Stimulated activated CD8-positive, alpha-beta memory T cell treated with anti-CD3 and anti-CD28 coated beads, Interleukin-7, amount 100 ng/mL, for 4 hours (primary cell): ENCODE data around the gene RASA2.

Source experiments
- DNase-seq, 2 donors: peaks; one replicate each; pipeline ENCODE4 v3.0.0-alpha.2; 2020; ENCODE audit warnings: low read depth in 2 of 2

RASA2 gene

DNA sequence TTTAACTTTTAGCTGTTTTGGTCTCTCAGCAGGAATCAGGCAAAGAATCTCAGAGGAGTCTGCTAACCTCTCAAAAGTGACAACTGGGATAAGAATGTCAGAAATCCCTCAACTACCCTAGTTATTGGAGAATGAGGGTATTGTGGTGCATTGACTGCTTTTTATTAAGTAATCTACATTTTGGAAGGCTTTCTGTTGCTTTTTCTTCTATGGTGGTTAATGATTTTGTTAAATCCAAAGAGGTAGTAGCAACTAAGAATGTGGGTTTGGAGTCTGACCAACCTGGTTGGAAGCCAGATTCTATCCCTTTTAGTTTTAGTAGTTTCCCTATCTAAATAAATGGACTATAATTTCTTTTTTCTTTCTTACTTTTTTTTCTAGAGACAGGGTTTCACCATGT lies 156.6 kb downstream of the RASA2 start:
- DNase-seq: no peak

DNA sequence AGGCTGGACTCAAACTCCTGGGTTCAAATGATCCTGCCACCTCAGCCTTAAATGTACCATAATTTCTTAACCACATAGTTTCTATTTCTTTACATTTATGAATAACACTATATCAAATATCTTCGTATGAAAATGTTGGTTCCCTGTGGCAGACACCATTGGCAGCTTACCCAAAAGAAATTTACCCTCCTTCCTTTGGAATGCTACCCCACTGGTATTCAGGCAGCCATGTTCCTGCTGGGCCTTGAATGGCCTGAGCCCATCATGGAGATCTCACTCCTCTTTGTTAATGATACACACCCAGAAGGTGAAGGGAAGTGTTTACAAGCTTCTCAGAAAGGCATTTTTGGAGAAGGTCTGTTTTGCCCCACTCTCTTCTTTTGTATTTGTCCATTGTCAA lies 157.0 kb downstream of the RASA2 start:
- DNase-seq: no peak

DNA sequence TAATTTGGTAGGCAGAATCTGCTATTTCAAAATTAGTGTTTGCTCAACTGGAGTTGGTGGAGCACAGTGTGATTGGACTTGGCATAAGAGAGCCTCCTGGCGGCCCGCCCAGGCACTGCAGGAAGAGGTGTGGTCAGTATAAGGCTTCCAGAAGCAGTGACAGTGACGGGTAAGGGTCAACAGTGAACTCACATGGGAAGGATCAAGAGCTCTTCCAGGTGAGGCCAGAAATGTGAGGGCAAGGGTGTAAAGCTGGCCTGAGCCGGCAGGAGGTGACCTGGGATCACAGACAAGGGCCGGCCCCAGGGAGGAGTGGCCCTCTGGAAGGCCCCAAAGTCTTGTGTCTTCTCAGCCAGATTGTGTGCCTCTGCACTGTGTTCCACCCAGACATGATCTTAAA lies 158.1 kb downstream of the RASA2 start:
- peak; percentile 29 to 49 for DNase-seq

GRCh38 chr3:141646760-141647561 lies 160.1 kb downstream of the RASA2 start:
- DNase-seq: no peak

DNA sequence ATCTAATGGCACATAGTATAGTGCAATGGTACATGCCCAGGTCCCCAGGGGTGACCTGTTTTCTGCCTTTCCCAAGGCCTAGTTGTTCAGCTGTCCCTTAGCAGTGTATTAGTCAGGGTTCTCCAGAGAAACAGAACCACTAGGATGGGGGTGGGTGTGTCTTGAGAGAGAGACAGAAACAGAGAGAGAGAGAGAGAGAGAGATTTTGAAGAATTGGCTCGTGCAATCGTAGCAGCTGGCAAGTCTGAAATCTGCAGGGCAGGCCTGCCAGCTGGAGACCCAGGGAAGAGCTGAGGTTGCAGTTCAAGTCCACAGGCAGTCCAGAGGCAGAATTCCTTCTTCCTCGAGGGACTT lies 160.7 kb downstream of the RASA2 start:
- DNase-seq: no peak

- no peak for DNase-seq
These were observed 161.5 kb downstream of the RASA2 start for GRCh38 chr3:141648055-141648910.

DNA sequence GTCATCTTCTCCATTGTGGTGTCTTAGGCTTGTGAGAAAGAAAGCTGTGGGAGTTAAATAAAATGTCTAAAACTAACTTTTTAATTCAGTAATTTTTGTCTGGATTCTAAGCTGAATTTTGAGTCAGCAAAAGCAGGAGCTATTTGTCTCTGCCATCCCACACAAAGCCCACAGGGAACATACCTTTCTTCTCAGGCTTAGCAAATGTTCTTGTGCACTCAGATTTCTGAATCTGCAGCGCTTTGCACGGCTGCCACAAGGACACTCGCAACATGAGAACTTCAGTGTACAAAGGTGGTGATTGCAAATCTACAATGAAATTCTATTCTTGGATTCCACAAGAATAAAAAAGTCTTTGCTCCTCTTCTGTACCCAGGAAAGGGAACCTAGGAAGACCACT lies 163.0 kb downstream of the RASA2 start:
- DNase-seq: no peak

- DNase-seq: no peak
These were observed 164.0 kb downstream of the RASA2 start for GRCh38 chr3:141650783-141651182.

DNA sequence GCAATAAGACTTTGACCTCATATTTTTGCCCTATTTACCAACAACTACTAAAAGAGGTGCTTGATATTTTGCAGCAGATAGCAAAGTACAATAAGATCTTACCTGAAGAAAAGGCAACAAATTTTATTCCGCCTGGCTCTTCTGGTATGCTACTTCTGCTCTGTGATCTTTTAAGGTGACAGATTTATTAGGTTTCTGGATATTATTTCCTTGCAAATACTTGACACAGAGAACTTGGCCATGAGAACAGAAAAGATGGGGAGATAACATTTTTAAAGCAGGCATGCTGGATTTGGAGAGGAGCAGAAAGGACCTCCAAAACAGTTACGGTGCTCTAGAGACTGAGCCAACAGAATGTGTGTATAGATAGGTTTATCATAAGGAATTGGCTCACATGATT lies 164.6 kb downstream of the RASA2 start:
- DNase-seq: no peak

GRCh38 chr3:141652349-141652748 lies 165.5 kb downstream of the RASA2 start:
- no peak for DNase-seq

DNA sequence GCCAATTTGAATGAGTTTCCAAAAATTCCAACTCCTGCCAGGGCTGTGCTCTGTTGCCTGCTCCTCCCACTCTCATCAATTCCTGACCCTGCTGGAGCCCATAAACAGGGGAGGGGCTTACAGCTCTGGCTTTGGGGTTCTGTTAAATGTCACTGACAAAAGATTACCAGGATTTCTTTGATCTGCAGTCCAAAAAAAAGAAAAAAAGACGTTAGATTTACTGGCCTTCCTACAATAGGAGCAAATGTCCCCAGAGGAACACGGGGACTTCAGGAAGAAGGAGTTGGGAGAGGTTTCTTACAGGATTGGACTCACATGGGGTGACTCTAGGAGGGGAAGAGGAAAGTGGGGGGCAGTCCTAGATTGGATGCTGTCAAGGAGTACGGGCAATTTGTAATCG lies 167.0 kb downstream of the RASA2 start:
- no peak for DNase-seq

DNA sequence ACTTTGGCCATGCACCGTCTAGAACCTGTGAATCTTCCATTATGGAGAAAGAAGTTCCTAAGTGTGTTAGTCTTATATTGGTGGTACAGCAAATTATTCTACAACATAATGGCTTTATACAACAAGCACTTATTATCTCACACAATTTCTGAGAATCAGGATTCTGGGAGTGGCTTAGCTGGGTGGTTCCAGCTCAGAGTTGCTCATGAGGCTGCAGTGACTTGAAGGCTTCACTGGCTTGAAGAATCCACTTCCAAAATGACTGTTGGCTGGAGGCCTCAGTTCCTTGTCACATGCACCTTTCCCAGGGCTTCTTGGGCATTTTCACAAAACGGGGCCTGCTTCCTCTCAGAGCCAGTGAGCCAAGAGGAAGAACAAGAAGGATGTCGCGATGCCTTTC lies 169.0 kb downstream of the RASA2 start:
- no peak for DNase-seq

GRCh38 chr3:141656771-141657170 lies 169.9 kb downstream of the RASA2 start:
- no peak for DNase-seq

- no peak for DNase-seq
These were observed 170.7 kb downstream of the RASA2 start for GRCh38 chr3:141657516-141657915.

DNA sequence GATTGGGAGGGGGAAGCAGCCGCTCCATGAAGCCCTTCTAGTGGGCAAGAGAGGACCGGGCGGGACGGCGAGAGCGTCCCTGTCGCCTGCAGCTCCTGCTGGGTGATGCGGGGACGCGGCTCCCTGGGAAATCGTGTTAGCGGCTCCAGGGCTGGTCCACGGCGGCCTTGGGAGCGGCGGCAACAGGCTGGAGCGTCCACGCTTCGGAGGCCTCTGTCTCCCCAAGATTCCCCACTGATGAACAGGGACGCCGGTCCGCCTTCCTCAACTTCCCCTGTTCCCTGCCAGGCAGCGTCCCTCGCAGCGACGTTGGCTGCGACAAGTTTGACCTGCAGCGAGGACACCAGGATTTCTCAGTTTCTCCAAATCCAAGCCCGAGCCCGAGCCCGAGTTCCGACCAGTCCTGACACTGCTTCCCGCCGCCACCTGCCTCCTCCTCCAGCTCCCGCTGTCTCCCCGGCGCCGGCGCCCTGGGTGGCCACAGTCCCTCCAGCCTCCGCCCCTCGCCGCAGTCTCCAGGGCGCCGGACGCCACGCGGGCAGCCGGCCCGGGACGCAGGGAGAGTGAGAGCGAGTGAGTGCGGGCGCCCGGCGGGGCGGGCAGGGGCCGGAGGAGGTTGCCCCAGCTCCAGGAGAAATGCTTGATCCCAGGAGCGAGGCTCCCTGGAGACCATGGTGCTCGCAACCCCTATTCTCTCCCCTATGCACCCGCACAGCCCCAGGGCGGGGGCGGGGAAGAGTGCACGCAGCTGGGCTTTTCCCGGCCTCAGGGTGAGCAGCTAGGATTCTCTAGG lies 173.2 kb downstream of the RASA2 start:
- no peak for DNase-seq

GRCh38 chr3:141660614-141660947 lies 173.8 kb downstream of the RASA2 start:
- no peak for DNase-seq

GRCh38 chr3:141661229-141662196 lies 174.7 kb downstream of the RASA2 start:
- DNase-seq: no peak

GRCh38 chr3:141663993-141664392 lies 177.2 kb downstream of the RASA2 start:
- no peak for DNase-seq
